HEK293 (cell line): ENCODE results near the gene OST4.

Experiments used
- CTCF ChIA-PET: fragments of 350-600 bp; formaldehyde crosslinking; extraction: SDS; loops from one replicate; lab custom pipeline; 2021; ENCODE audit warnings: antibody characterized with exemption; lab: Yijun Ruan, JAX
- POLR2A ChIA-PET: fragments of 300-600 bp; formaldehyde crosslinking; extraction: SDS; loops from one replicate; lab custom pipeline; 2020; ENCODE audit warnings: antibody characterized with exemption, inconsistent platforms; lab: Yijun Ruan, JAX
- H3K27ac ChIP-seq: fragments of 200-500 bp; sonication (Bioruptor generic); 2 replicates; pipeline ENCODE4 v1.5.1; 2014; ENCODE audit warnings: low read depth, low read length, control low read depth, inconsistent platforms; ENCODE audit errors: extremely low read depth
- H3K36me3 ChIP-seq, 2 experiments: fragments of 200-500 bp in 1 of 2; sonication (Bioruptor generic) in 1 of 2; 1 replicate in 1 of 2; 2 replicates in 1 of 2; pipeline ENCODE4 v1.5.1; 2014 to 2017; ENCODE audit warnings: inconsistent platforms in 2 of 2, low read length in 2 of 2; ENCODE audit not compliant: control insufficient read depth in 2 of 2, insufficient read depth in 1 of 2
- H3K4me1 ChIP-seq: fragments of 200-500 bp; sonication (Bioruptor generic); 2 replicates; pipeline ENCODE4 v1.5.1; 2014; ENCODE audit warnings: mild to moderate bottlenecking, low read length, inconsistent platforms; ENCODE audit not compliant: control insufficient read depth, insufficient read depth
- H3K4me3 ChIP-seq: 2 replicates; pipeline ENCODE4 v1.5.1; 2011; ENCODE audit warnings: low read depth, mild to moderate bottlenecking, control low read depth, low read length, moderate library complexity
- H3K9me3 ChIP-seq: fragments of 200-500 bp; sonication (Bioruptor generic); 2 replicates; pipeline ENCODE4 v1.5.1; 2014; ENCODE audit warnings: low read depth, low read length, inconsistent platforms; ENCODE audit not compliant: control insufficient read depth, insufficient read depth
- EGR2 ChIP-seq: fragments of 450-650 bp; formaldehyde crosslinking; IDR thresholded peaks from 2 replicates; pipeline ENCODE4 v1.5.1; 2016; ENCODE audit warnings: low read depth, missing biosample characterization, missing genetic modification characterization
- GLIS1 ChIP-seq: fragments of 450-650 bp; formaldehyde crosslinking; IDR thresholded peaks from 2 replicates; pipeline ENCODE4 v1.5.1; 2016; ENCODE audit warnings: missing biosample characterization, missing genetic modification characterization
- OSR2 ChIP-seq: fragments of 450-650 bp; formaldehyde crosslinking; IDR thresholded peaks from 2 replicates; pipeline ENCODE4 v1.5.1; 2016; ENCODE audit warnings: missing biosample characterization, missing genetic modification characterization
- SETDB1 ChIP-seq: IDR thresholded peaks from one replicate; pipeline ENCODE4 v1.6.1; 2017; ENCODE audit warnings: mild to moderate bottlenecking, low read length, moderate library complexity, mixed read lengths; ENCODE audit not compliant: insufficient read length
- SP2 ChIP-seq: fragments of 450-650 bp; formaldehyde crosslinking; IDR thresholded peaks from 2 replicates; pipeline ENCODE4 v1.5.1; 2016; ENCODE audit warnings: missing biosample characterization, missing genetic modification characterization
- TRIM28 ChIP-seq: IDR thresholded peaks from 2 replicates; pipeline ENCODE4 v1.6.1; 2011; ENCODE audit warnings: low read length, control low read depth, borderline replicate concordance
- ZBTB1 ChIP-seq: fragments of 450-650 bp; formaldehyde crosslinking; IDR thresholded peaks from 2 replicates; pipeline ENCODE4 v1.5.1; 2016; ENCODE audit warnings: missing biosample characterization, missing genetic modification characterization
- ZBTB48 ChIP-seq: fragments of 450-650 bp; formaldehyde crosslinking; IDR thresholded peaks from 2 replicates; pipeline ENCODE4 v1.5.1; 2016; ENCODE audit warnings: missing biosample characterization, missing genetic modification characterization
- ZFP3 ChIP-seq: fragments of 450-650 bp; formaldehyde crosslinking; IDR thresholded peaks from 2 replicates; pipeline ENCODE4 v1.5.1; 2016; ENCODE audit warnings: low read depth, missing biosample characterization, missing genetic modification characterization
- ZIC2 ChIP-seq: fragments of 450-650 bp; formaldehyde crosslinking; IDR thresholded peaks from 2 replicates; pipeline ENCODE4 v1.5.1; 2016; ENCODE audit warnings: missing biosample characterization, missing genetic modification characterization
- ZNF175 ChIP-seq: fragments of 450-650 bp; formaldehyde crosslinking; IDR thresholded peaks from 2 replicates; pipeline ENCODE4 v1.5.1; 2016; ENCODE audit warnings: missing biosample characterization, missing genetic modification characterization
- ZNF184 ChIP-seq: fragments of 450-650 bp; IDR thresholded peaks from 2 replicates; pipeline ENCODE4 v1.5.1; 2018; ENCODE audit warnings: missing biosample characterization, mild to moderate bottlenecking, missing genetic modification characterization
- ZNF2 ChIP-seq: fragments of 450-650 bp; formaldehyde crosslinking; IDR thresholded peaks from 2 replicates; pipeline ENCODE4 v1.5.1; 2016; ENCODE audit warnings: missing biosample characterization, missing genetic modification characterization
- ZNF202 ChIP-seq: fragments of 450-650 bp; formaldehyde crosslinking; IDR thresholded peaks from 2 replicates; pipeline ENCODE4 v1.5.1; 2016; ENCODE audit warnings: missing biosample characterization, missing genetic modification characterization, borderline replicate concordance
- ZNF221 ChIP-seq: fragments of 450-650 bp; formaldehyde crosslinking; IDR thresholded peaks from 2 replicates; pipeline ENCODE4 v1.5.1; 2017; ENCODE audit warnings: missing biosample characterization, missing genetic modification characterization, borderline replicate concordance
- ZNF292 ChIP-seq: fragments of 450-650 bp; formaldehyde crosslinking; IDR thresholded peaks from 2 replicates; pipeline ENCODE4 v1.5.1; 2016; ENCODE audit warnings: low read depth, missing biosample characterization, missing genetic modification characterization, borderline replicate concordance
- ZNF302 ChIP-seq: fragments of 450-650 bp; formaldehyde crosslinking; IDR thresholded peaks from 2 replicates; pipeline ENCODE4 v1.5.1; 2016; ENCODE audit warnings: missing biosample characterization, missing genetic modification characterization, low read depth
- ZNF324 ChIP-seq: fragments of 450-650 bp; formaldehyde crosslinking; IDR thresholded peaks from 2 replicates; pipeline ENCODE4 v1.5.1; 2016; ENCODE audit warnings: missing biosample characterization, missing genetic modification characterization
- ZNF37A ChIP-seq: fragments of 450-650 bp; IDR thresholded peaks from 2 replicates; pipeline ENCODE4 v1.5.1; 2018; ENCODE audit warnings: missing biosample characterization, missing genetic modification characterization
- ZNF416 ChIP-seq: fragments of 450-650 bp; formaldehyde crosslinking; IDR thresholded peaks from 2 replicates; pipeline ENCODE4 v1.5.1; 2016; ENCODE audit warnings: missing biosample characterization, missing genetic modification characterization
- ZNF501 ChIP-seq: fragments of 450-650 bp; formaldehyde crosslinking; IDR thresholded peaks from 2 replicates; pipeline ENCODE4 v1.5.1; 2016; ENCODE audit warnings: missing biosample characterization, missing genetic modification characterization
- ZNF596 ChIP-seq: fragments of 450-650 bp; IDR thresholded peaks from 2 replicates; pipeline ENCODE4 v1.5.0; 2018; ENCODE audit warnings: missing biosample characterization, mild to moderate bottlenecking, missing genetic modification characterization, moderate library complexity
- ZNF660 ChIP-seq: fragments of 450-650 bp; IDR thresholded peaks from 2 replicates; pipeline ENCODE4 v1.5.1; 2018; ENCODE audit warnings: missing biosample characterization, mild to moderate bottlenecking, missing genetic modification characterization
- ZNF76 ChIP-seq: fragments of 450-650 bp; formaldehyde crosslinking; IDR thresholded peaks from 2 replicates; pipeline ENCODE4; 2016; ENCODE audit warnings: low read depth, missing biosample characterization, missing genetic modification characterization, borderline replicate concordance
- ZSCAN23 ChIP-seq: fragments of 450-650 bp; formaldehyde crosslinking; IDR thresholded peaks from 2 replicates; pipeline ENCODE4 v1.5.1; 2016; ENCODE audit warnings: missing biosample characterization, missing genetic modification characterization
- TF ChIP-seq, protein P1 (sequence below): fragments of 450-650 bp; IDR thresholded peaks from 2 replicates; pipeline ENCODE4 v1.5.1; 2018; ENCODE audit warnings: missing biosample characterization, mild to moderate bottlenecking, missing genetic modification characterization
- TF ChIP-seq, protein P2 (sequence below): fragments of 450-650 bp; formaldehyde crosslinking; IDR thresholded peaks from 2 replicates; pipeline ENCODE4 v1.5.1; 2016; ENCODE audit warnings: missing biosample characterization, missing genetic modification characterization
- TF ChIP-seq, protein P3 (sequence below): fragments of 450-650 bp; formaldehyde crosslinking; IDR thresholded peaks from 2 replicates; pipeline ENCODE4 v1.5.1; 2016; ENCODE audit warnings: missing biosample characterization, missing genetic modification characterization
- TF ChIP-seq, protein P4 (sequence below): fragments of 450-650 bp; formaldehyde crosslinking; conservative IDR thresholded peaks from 2 replicates; pipeline ENCODE4 v1.5.1; 2016; ENCODE audit warnings: low read depth, missing biosample characterization, missing genetic modification characterization

Gene OST4

DNA sequence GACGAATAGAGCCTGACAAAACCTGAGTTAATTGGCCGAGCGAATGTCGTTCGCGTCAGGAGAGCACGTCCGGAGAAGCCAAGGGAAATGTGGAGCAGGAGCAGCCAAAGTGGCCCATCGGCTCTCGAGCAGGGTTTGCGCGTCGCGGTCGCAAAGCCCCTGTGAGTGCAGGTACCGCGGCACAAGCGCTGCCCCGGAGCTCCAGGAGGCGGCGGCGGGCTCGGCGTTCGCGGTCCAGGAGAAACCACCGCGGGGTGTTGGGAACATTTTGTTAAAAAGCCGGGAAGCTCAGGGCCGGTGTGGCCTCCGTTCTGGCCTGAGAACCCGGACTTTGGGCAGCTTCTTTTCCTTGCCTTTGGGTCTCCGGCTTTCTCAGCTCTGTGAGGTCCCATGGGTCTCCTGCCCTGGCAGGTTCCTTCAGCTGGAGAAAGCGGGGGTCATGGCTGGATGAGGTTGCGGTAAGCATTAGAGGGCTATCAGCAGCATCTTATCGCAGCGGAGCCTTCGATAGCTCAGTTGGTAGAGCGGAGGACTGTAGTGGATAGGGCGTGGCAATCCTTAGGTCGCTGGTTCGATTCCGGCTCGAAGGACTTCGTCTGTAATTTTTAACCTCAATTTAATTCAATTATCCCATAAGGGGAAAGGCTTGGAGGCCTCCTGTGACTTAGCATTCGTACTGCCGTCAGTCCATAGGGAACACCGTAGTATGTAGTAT lies 21.0 kb downstream of the OST4 start (continued):
- TF ChIP-seq ZNF302 (tag by site-specific recombination) = no peak
- no peak for TF ChIP-seq ZBTB48 (tag by site-specific recombination)
- TF ChIP-seq ZNF2 (tag by site-specific recombination) = no peak
- TF ChIP-seq ZNF660 (tag by site-specific recombination) = peak; percentile 12; the same call in 1 of the 2 replicates
- no peak for TF ChIP-seq OSR2 (tag by site-specific recombination)
- TF ChIP-seq SETDB1 = no peak
- 0 out of 2 replicates have a peak, but pooled peaks have one; percentile 83 for TF ChIP-seq ZSCAN23 (tag by site-specific recombination)
- TF ChIP-seq, protein P1, sequence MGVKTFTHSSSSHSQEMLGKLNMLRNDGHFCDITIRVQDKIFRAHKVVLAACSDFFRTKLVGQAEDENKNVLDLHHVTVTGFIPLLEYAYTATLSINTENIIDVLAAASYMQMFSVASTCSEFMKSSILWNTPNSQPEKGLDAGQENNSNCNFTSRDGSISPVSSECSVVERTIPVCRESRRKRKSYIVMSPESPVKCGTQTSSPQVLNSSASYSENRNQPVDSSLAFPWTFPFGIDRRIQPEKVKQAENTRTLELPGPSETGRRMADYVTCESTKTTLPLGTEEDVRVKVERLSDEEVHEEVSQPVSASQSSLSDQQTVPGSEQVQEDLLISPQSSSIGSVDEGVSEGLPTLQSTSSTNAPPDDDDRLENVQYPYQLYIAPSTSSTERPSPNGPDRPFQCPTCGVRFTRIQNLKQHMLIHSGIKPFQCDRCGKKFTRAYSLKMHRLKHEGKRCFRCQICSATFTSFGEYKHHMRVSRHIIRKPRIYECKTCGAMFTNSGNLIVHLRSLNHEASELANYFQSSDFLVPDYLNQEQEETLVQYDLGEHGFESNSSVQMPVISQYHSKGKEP (tag by site-specific recombination) = no peak
- TF ChIP-seq TRIM28 = no peak
- TF ChIP-seq, protein P2, sequence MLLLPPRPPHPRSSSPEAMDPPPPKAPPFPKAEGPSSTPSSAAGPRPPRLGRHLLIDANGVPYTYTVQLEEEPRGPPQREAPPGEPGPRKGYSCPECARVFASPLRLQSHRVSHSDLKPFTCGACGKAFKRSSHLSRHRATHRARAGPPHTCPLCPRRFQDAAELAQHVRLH (tag by site-specific recombination) = no peak
- no peak; the same call in 1 of the 2 replicates for TF ChIP-seq ZFP3
- TF ChIP-seq ZNF202 = no peak
- no peak for TF ChIP-seq SP2
- peak; percentile 10; the same call in 1 of the 2 replicates for TF ChIP-seq ZNF76
- TF ChIP-seq ZNF221 (tag by site-specific recombination) = no peak
- no peak for TF ChIP-seq ZBTB1 (tag by site-specific recombination)
- no peak for TF ChIP-seq ZNF596 (tag by site-specific recombination)
- TF ChIP-seq ZNF184 (tag by site-specific recombination) = no peak
- peak; percentile 64; the same call in 1 of the 2 replicates for TF ChIP-seq ZNF324 (tag by site-specific recombination)
- no peak for TF ChIP-seq ZNF175 (tag by site-specific recombination)

DNA sequence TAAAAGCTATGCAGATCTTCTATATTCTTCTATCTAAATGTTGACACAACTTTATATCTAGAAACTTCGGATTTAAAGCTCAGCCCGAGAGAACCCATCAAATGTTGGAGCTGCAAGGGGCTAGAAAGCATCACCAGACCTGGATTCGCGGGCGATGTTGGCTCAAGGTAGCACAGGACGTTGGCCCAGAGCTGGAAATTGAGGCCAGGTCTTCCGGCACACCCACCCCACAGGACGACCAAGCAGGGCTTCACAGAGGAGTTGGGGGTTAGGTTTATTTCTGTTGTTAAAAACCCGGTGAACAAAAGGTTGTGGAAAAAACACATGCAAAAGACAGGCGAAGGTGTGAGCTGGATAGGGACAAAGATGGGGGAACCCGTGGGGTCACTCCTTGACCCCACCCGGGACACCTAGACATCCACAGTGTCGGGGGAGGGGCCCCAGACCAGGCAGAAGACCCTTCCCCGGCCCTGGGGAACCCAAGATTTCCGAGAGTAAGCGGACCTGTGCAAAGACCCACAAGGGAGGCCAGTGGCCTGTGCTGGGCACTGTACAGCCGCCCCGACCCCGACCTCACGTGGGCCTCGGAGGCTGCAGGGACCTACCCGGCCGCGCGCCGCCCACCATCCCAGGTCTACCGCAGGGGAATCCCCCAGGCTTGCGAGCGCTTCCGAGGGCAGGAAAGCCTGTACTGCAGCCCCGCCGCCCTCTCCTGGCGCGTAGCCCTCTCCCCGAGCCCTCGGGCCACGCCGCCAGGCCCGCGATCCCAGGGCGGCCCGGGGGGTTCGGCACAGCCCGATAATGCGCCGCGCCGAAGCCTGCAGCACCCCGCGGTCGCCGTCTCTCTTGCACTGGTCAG lies 21.8 kb downstream of the OST4 start:
- Histone ChIP-seq H3K4me3 (peak overlapping the region; percentile 73), H3K27ac (peak overlapping the region; percentile 73)
- TF ChIP-seq ZNF37A (tag by site-specific recombination) (no peak), EGR2 (tag by site-specific recombination) (0 out of 2 replicates have a peak, but pooled peaks have one; percentile 7), ZNF501 (tag by site-specific recombination) (no peak), ZNF416 (tag by site-specific recombination) (no peak), SETDB1 (no peak), ZNF292 (no peak), ZNF221 (tag by site-specific recombination) (no peak), ZIC2 (tag by site-specific recombination) (peak; percentile 25; the same call in 1 of the 2 replicates), GLIS1 (tag by site-specific recombination) (0 out of 2 replicates have a peak, but pooled peaks have one; percentile 25)
- TF ChIP-seq, protein P3, sequence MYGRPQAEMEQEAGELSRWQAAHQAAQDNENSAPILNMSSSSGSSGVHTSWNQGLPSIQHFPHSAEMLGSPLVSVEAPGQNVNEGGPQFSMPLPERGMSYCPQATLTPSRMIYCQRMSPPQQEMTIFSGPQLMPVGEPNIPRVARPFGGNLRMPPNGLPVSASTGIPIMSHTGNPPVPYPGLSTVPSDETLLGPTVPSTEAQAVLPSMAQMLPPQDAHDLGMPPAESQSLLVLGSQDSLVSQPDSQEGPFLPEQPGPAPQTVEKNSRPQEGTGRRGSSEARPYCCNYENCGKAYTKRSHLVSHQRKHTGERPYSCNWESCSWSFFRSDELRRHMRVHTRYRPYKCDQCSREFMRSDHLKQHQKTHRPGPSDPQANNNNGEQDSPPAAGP (tag by site-specific recombination) = 0 out of 2 replicates have a peak, but pooled peaks have one; percentile 12
- TF ChIP-seq, protein P4, sequence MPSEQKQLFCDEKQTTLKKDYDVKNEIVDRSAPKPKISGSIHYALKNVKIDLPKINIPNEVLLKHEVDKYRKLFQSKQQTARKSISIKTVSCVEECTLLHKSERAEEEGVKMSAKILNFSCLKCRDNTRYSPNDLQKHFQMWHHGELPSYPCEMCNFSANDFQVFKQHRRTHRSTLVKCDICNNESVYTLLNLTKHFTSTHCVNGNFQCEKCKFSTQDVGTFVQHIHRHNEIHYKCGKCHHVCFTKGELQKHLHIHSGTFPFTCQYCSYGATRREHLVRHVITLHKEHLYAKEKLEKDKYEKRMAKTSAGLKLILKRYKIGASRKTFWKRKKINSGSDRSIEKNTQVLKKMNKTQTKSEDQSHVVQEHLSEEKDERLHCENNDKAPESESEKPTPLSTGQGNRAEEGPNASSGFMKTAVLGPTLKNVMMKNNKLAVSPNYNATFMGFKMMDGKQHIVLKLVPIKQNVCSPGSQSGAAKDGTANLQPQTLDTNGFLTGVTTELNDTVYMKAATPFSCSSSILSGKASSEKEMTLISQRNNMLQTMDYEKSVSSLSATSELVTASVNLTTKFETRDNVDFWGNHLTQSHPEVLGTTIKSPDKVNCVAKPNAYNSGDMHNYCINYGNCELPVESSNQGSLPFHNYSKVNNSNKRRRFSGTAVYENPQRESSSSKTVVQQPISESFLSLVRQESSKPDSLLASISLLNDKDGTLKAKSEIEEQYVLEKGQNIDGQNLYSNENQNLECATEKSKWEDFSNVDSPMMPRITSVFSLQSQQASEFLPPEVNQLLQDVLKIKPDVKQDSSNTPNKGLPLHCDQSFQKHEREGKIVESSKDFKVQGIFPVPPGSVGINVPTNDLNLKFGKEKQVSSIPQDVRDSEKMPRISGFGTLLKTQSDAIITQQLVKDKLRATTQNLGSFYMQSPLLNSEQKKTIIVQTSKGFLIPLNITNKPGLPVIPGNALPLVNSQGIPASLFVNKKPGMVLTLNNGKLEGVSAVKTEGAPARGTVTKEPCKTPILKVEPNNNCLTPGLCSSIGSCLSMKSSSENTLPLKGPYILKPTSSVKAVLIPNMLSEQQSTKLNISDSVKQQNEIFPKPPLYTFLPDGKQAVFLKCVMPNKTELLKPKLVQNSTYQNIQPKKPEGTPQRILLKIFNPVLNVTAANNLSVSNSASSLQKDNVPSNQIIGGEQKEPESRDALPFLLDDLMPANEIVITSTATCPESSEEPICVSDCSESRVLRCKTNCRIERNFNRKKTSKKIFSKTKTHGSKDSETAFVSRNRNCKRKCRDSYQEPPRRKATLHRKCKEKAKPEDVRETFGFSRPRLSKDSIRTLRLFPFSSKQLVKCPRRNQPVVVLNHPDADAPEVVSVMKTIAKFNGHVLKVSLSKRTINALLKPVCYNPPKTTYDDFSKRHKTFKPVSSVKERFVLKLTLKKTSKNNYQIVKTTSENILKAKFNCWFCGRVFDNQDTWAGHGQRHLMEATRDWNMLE (tag by site-specific recombination) = no peak

More for the DNA sequence above, 21.8 kb downstream of the OST4 start:
- H3K4me1 ChIP-seq = peaks cover 4% of the 10 kb centered on the region
- ChIA-PET POLR2A (interaction anchor here (0.8 to 3.7 kb wide), 15 partner anchors 8 to 167 kb away, joined by 3 to 61 read pairs (median 8); partner anchors contain the start of genes CAD, KHK, OST4 and TMEM214), CTCF (interaction anchor here (0.7 to 1.6 kb wide), 9 partner anchors 15 to 876 kb away, joined by 3 to 7 read pairs (median 4); no protein-coding TSS in a partner anchor)
- peaks cover 5 to 20% of the 10 kb centered on the region in 2 experiments; a peak in 2 of 3 replicates for H3K36me3 ChIP-seq
- no peaks in the 10 kb centered on the region for H3K9me3 ChIP-seq
